Colonic mucosa (tissue), 4 donors: ENCODE data around the gene KRT7. TPM values are rescaled to one million over a fixed set of nuclear protein-coding genes. Genes with fewer than 3 reads are reported as not detected.
A peak's percentile ranks its signal among the peaks of the same experiment; 100 is the strongest.
"Not testable (repeated sequence)": the region's sequence is repeated elsewhere in the genome, so short reads cannot be mapped to it uniquely, and the experiment has no call there.

Source experiments
- DNase-seq: peaks from one replicate; pipeline ENCODE4 v3.0.0-alpha.2; 2020
- H3K27ac ChIP-seq: fragments of 200-600 bp; one replicate; pipeline ENCODE4 v1.8.0; 2021
- H3K27me3 ChIP-seq: fragments of 200-600 bp; one replicate; pipeline ENCODE4 v1.8.0; 2021
- H3K36me3 ChIP-seq: fragments of 200-600 bp; one replicate; pipeline ENCODE4 v1.8.0; 2021
- H3K4me1 ChIP-seq: fragments of 200-600 bp; one replicate; pipeline ENCODE4 v1.8.0; 2021; ENCODE audit warnings: mild to moderate bottlenecking
- H3K4me3 ChIP-seq: fragments of 200-600 bp; one replicate; pipeline ENCODE4 v1.8.0; 2021
- H3K9ac ChIP-seq, 2 donors: one replicate each; pipeline ENCODE4 v1.7.0; 2013; ENCODE audit warnings: control low read depth in 2 of 2, low read depth in 2 of 2, low read length in 2 of 2
- H3K9me3 ChIP-seq: fragments of 200-600 bp; one replicate; pipeline ENCODE4 v1.8.0; 2021
- CTCF ChIP-seq: fragments of 200-600 bp; IDR thresholded peaks from one replicate; pipeline ENCODE4 v1.8.0; 2022; ENCODE audit warnings: antibody characterized with exemption, mild to moderate bottlenecking
- intact Hi-C: fragments of 100-400 bp; cut with DNase I; formaldehyde crosslinking; loops from one replicate; pipeline ENCODE4 v1.14.1; 2022
- total RNA-seq, 2 donors: library from RNA; stranded (reverse); fragmentation: NEBNext Ultra II Directional in 1 of 2; extraction: Animal tissue kit (Norgen Biotek cat#: 25700) in 1 of 2; gene quantifications; one replicate each; pipeline ENCODE4 v1.2.1, GENCODE V29; 2021
- donor health status: healthy.
- donor health status: DM: no; HTN: no; CAD: no.
- donor health status: DM: no; HTN: no; CAD: no.

The KRT7 gene
- total RNA-seq, 2 donors from 2014 or later, result 2.1 to 4.0 TPM

GRCh38 chr12:52280796-52281560 is 47.9 kb downstream of the KRT7 start:
- H3K4me1 ChIP-seq, result no peaks in the 10 kb centered on the region

GRCh38 chr12:52284562-52285171 is 51.6 kb downstream of the KRT7 start:
- H3K27ac ChIP-seq, result no peak overlapping the region
- no peak for TF ChIP-seq CTCF
- no peak overlapping the region for H3K4me3 ChIP-seq
- intact Hi-C loops, result no loop called here
- no peaks in the 10 kb centered on the region for H3K9me3 ChIP-seq
- no peaks in the 10 kb centered on the region for H3K36me3 ChIP-seq
- no peak for DNase-seq
- H3K9ac ChIP-seq, result no peak overlapping the region
- no peaks in the 10 kb centered on the region for H3K4me1 ChIP-seq
- no peaks in the 10 kb centered on the region for H3K27me3 ChIP-seq

More at GRCh38 chr12:52280796-52281560, 47.9 kb downstream of the KRT7 start:
- Histone ChIP-seq H3K9me3 (no peaks in the 10 kb centered on the region), H3K9ac (no peak overlapping the region), H3K27me3 (no peaks in the 10 kb centered on the region), H3K27ac (peak overlapping the region; percentile 14), H3K36me3 (no peaks in the 10 kb centered on the region), H3K4me3 (no peak overlapping the region)
- intact Hi-C loops, result no loop called here
- DNase-seq, result peak; percentile 25
- TF ChIP-seq CTCF, result no peak

GRCh38 chr12:52285172-52285745 is 52.2 kb downstream of the KRT7 start:
- H3K27me3 ChIP-seq, result no peaks in the 10 kb centered on the region
- intact Hi-C loops, result no loop called here
- no peak for DNase-seq
- no peaks in the 10 kb centered on the region for H3K4me1 ChIP-seq
- H3K9me3 ChIP-seq, result no peaks in the 10 kb centered on the region
- no peak overlapping the region for H3K27ac ChIP-seq
- TF ChIP-seq CTCF, result no peak
- no peak overlapping the region for H3K9ac ChIP-seq
- no peaks in the 10 kb centered on the region for H3K36me3 ChIP-seq
- H3K4me3 ChIP-seq, result no peak overlapping the region

GRCh38 chr12:52285851-52286530 is 52.9 kb downstream of the KRT7 start:
- H3K9ac ChIP-seq, result no peak overlapping the region
- no peaks in the 10 kb centered on the region for H3K36me3 ChIP-seq
- H3K27ac ChIP-seq, result no peak overlapping the region
- no peaks in the 10 kb centered on the region for H3K9me3 ChIP-seq
- no peak for DNase-seq
- intact Hi-C loops, result no loop called here
- H3K4me1 ChIP-seq, result no peaks in the 10 kb centered on the region
- no peak for TF ChIP-seq CTCF
- no peaks in the 10 kb centered on the region for H3K27me3 ChIP-seq
- H3K4me3 ChIP-seq, result no peak overlapping the region

GRCh38 chr12:52286857-52287785 is 54.1 kb downstream of the KRT7 start:
- H3K27ac ChIP-seq, H3K9me3 ChIP-seq, H3K27me3 ChIP-seq, H3K4me1 ChIP-seq, DNase-seq, intact Hi-C loops, H3K36me3 ChIP-seq, H3K4me3 ChIP-seq, H3K9ac ChIP-seq: not testable (repeated sequence)

GRCh38 chr12:52287816-52288805 is 55.1 kb downstream of the KRT7 start:
- H3K9me3 ChIP-seq, H3K27ac ChIP-seq, intact Hi-C loops, H3K4me1 ChIP-seq, H3K36me3 ChIP-seq, H3K9ac ChIP-seq, H3K27me3 ChIP-seq, H3K4me3 ChIP-seq, DNase-seq: not testable (repeated sequence)

GRCh38 chr12:52290483-52291134 is 57.6 kb downstream of the KRT7 start:
- H3K27ac ChIP-seq, H3K36me3 ChIP-seq: not testable (repeated sequence)

More at GRCh38 chr12:52290483-52291134, 57.6 kb downstream of the KRT7 start:
- H3K4me3 ChIP-seq, H3K9ac ChIP-seq, H3K9me3 ChIP-seq, H3K27me3 ChIP-seq, H3K4me1 ChIP-seq, intact Hi-C loops, DNase-seq: not testable (repeated sequence)
